ENCODE data around the gene CLEC4F. TPM values are rescaled to one million over a fixed set of nuclear protein-coding genes. Genes with fewer than 3 reads are reported as not detected.
A peak's percentile ranks its signal among the peaks of the same experiment; 100 is the strongest.

CLEC4F gene
- total and polyA plus RNA-seq, 2 donors (not counting 3 experiments of a cell fraction or from before 2014, with no cell fraction given), result not detected

DNA sequence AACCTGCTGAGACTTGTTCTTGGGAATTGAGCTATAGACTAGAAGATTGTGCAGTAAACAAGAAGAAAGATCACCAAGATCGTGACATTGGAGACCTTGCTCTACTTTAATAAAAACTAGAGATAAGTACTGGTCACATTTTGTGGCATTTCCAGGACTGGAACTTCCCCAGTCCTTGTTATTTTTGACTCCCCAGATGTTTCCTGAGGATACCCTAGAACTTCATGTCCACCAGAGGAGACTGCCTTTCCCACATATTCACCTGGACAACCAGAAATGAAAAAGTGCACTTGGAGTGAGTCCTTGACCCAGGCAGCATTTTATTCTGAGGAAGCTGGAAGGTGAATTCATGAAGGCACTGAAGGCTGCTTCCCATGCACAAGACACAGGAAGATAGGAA, 9.5 kb upstream of the CLEC4F start:
- Histone ChIP-seq H3K27me3 (ENCODE audit: control insufficient read depth in 2 of 2, insufficient read depth in 2 of 2, low read length in 2 of 2) (peaks cover 0 to 2% of the 10 kb centered on the region in 2 experiments), H3K9me1 (replicated peaks; ENCODE audit: control insufficient read depth, extremely low read depth, insufficient read depth, low read length) (no peaks in the 10 kb centered on the region), H3K27ac (ENCODE audit: insufficient read depth, low read depth, low read length) (peak overlapping the region; percentile 87), H3K4me1 (ENCODE audit: control insufficient read depth, extremely low read depth, insufficient read depth, low read length) (peaks cover 20% of the 10 kb centered on the region), H4K20me1 (replicated peaks; ENCODE audit: control insufficient read depth, extremely low read depth, insufficient read depth, low read length) (no peaks in the 10 kb centered on the region), H3K4me2 (ENCODE audit: insufficient read depth, low read length) (no peak overlapping the region), H2AFZ (ENCODE audit: low read depth, low read length) (peak overlapping the region; percentile 65), H3K36me3 (ENCODE audit: control insufficient read depth in 2 of 2, extremely low read depth in 1 of 2, insufficient read depth in 2 of 2, low read length in 2 of 2) (no peaks in the 10 kb centered on the region), H3K9ac (replicated peaks; ENCODE audit: extremely low read depth, insufficient read depth, low read length) (no peak overlapping the region), H3K4me3 (replicated peaks in 1 of 3; ENCODE audit: insufficient read depth in 1 of 3, low read depth in 1 of 3, low read length in 3 of 3) (no peak overlapping the region), H3K9me3 (replicated peaks; ENCODE audit: control insufficient read depth, insufficient read depth, low read length) (no peaks in the 10 kb centered on the region), H3K79me2 (ENCODE audit: control insufficient read depth, insufficient read depth, low read length) (no peaks in the 10 kb centered on the region)
- FAIRE-seq (no peak), DNase-seq (ENCODE audit: low read depth, low spot score) (peak; percentile 43)
- TF ChIP-seq FOS (IDR thresholded peaks at IDR 0.05; ENCODE audit: borderline replicate concordance, insufficient read depth, low read length) (no peak), GATA2 (IDR thresholded peaks at IDR 0.05; ENCODE audit: insufficient read depth, insufficient read length, low read depth, low read length) (no peak), JUN (IDR thresholded peaks at IDR 0.05; ENCODE audit: borderline replicate concordance, insufficient read depth, insufficient read length, low read depth) (no peak), POLR2AphosphoS5 (IDR thresholded peaks at IDR 0.05; ENCODE audit: insufficient read depth, low read depth, low read length) (no peak), MYC (IDR thresholded peaks at IDR 0.05; ENCODE audit: low read depth, low read length) (no peak)
- TF ChIP-seq, protein P1, sequence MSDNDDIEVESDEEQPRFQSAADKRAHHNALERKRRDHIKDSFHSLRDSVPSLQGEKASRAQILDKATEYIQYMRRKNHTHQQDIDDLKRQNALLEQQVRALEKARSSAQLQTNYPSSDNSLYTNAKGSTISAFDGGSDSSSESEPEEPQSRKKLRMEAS (IDR thresholded peaks at IDR 0.05; ENCODE audit: insufficient read depth, insufficient read length), result no peak
- TF ChIP-seq, protein P2, sequence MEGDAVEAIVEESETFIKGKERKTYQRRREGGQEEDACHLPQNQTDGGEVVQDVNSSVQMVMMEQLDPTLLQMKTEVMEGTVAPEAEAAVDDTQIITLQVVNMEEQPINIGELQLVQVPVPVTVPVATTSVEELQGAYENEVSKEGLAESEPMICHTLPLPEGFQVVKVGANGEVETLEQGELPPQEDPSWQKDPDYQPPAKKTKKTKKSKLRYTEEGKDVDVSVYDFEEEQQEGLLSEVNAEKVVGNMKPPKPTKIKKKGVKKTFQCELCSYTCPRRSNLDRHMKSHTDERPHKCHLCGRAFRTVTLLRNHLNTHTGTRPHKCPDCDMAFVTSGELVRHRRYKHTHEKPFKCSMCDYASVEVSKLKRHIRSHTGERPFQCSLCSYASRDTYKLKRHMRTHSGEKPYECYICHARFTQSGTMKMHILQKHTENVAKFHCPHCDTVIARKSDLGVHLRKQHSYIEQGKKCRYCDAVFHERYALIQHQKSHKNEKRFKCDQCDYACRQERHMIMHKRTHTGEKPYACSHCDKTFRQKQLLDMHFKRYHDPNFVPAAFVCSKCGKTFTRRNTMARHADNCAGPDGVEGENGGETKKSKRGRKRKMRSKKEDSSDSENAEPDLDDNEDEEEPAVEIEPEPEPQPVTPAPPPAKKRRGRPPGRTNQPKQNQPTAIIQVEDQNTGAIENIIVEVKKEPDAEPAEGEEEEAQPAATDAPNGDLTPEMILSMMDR (IDR thresholded peaks at IDR 0.05; ENCODE audit: extremely low read depth in 1 of 2, insufficient read depth in 1 of 2, low read depth in 1 of 2, low read length in 2 of 2), result no peak
- intact Hi-C loops (cut with micrococcal nuclease), result loop anchor here (2.0 kb wide), 1 partner anchor 471 kb away; no protein-coding TSS in a partner anchor
- POLR2A ChIA-PET, result no interaction called here
- dilution Hi-C loops (cut with MboI; ENCODE audit: extremely low pct_ligation_motif_present, low sequenced_read_pairs), result no loop called here
- no TSS peak for BruUV-seq (replicated peaks)
- CTCF ChIA-PET, result interaction anchor here (1.0 to 1.5 kb wide), 3 partner anchors 20 to 118 kb away, joined by 3 to 8 read pairs (median 3); partner anchors contain the start of gene FIGLA
